HepG2 (cell line): ENCODE data around the gene ZNF860. TPM values are rescaled to one million over a fixed set of nuclear protein-coding genes. Genes with fewer than 3 reads are reported as not detected.

Experiments
- ATAC-seq: fragments of 200-7000 bp; cut with Tn5 transposase; 3 replicates; pipeline ENCODE4 v1.9.1; 2020; ENCODE audit warnings: mild to moderate bottlenecking, moderate library complexity
- BruUV-seq: library from RNA; stranded (reverse); fragments of 400-500 nt; replicated peaks from 2 replicates; lab custom pipeline; 2021; lab: Mats Ljungman, UMichigan
- CTCF ChIA-PET: fragments of 300-600 bp; formaldehyde crosslinking; extraction: SDS; loops from one replicate; lab custom pipeline; 2021; ENCODE audit warnings: low total read pairs, inconsistent platforms, low intra/inter-chr PET ratio; lab: Yijun Ruan, JAX
- POLR2A ChIA-PET: fragments of 350-600 bp; sonication (Branson Sonifier 250); formaldehyde crosslinking; loops from one replicate; lab custom pipeline; 2020; ENCODE audit warnings: antibody characterized with exemption, inconsistent platforms; lab: Yijun Ruan, JAX
- DNase-seq: peaks from one replicate; pipeline ENCODE4 v3.0.0-alpha.2; 2015; ENCODE audit warnings: low spot score
- FAIRE-seq: peaks from 3 replicates; lab custom pipeline; 2011; peaks lifted over from hg19 to GRCh38; lab: Jason Lieb, UNC
- H2AFZ ChIP-seq: one replicate; pipeline ENCODE4 v1.6.1; 2011; ENCODE audit warnings: low read length, inconsistent platforms
- H3K27ac ChIP-seq: fragments of 300-600 bp; 3 replicates; pipeline ENCODE4 v1.8.0; 2011; ENCODE audit warnings: mixed run types, mild to moderate bottlenecking, mixed read lengths, low read length, inconsistent platforms; ENCODE audit not compliant: insufficient read depth; ENCODE audit errors: extremely low read length
- H3K27me3 ChIP-seq, 2 experiments: fragments of 200-600 bp in 1 of 2; 2 replicates in 1 of 2; 3 replicates in 1 of 2; pipeline versions ENCODE4 v1.6.0 to v1.8.0; 2011; ENCODE audit warnings: low read length in 2 of 2, mild to moderate bottlenecking in 2 of 2, moderate library complexity in 2 of 2, inconsistent platforms in 1 of 2; ENCODE audit not compliant: insufficient read depth in 2 of 2, control insufficient read depth in 1 of 2
- H3K36me3 ChIP-seq, 2 experiments: fragments of 200-600 bp in 1 of 2; replicated peaks in 1 of 2; 2 replicates in 1 of 2; 3 replicates in 1 of 2; pipeline versions ENCODE4 v1.5.1 to v1.8.0; 2011; ENCODE audit warnings: low read length in 2 of 2, inconsistent platforms in 1 of 2; ENCODE audit not compliant: insufficient read depth in 2 of 2, control insufficient read depth in 1 of 2
- H3K4me1 ChIP-seq: 2 replicates; pipeline ENCODE4 v1.5.1; 2012; ENCODE audit warnings: low read length, inconsistent platforms; ENCODE audit not compliant: insufficient read depth
- H3K4me2 ChIP-seq: 2 replicates; pipeline ENCODE4 v1.6.0; 2011; ENCODE audit warnings: low read depth, low read length, inconsistent platforms
- H3K4me3 ChIP-seq, 3 experiments: fragments of 200-600 bp in 1 of 3; sonication (generic), shearing (Covaris generic) in 1 of 3; replicated peaks in 1 of 3; 2 replicates each; pipeline ENCODE4 v1.5.1; 2011 to 2016; ENCODE audit warnings: low read length in 3 of 3, inconsistent platforms in 2 of 3, low read depth in 2 of 3, mild to moderate bottlenecking in 2 of 3, control low read depth in 1 of 3, mixed read lengths in 1 of 3; ENCODE audit not compliant: insufficient read depth in 1 of 3
- H3K79me2 ChIP-seq: one replicate; pipeline ENCODE4 v1.6.1; 2011; ENCODE audit warnings: low read length, inconsistent platforms; ENCODE audit not compliant: insufficient read depth
- H3K9ac ChIP-seq: 2 replicates; pipeline ENCODE4 v1.6.0; 2011; ENCODE audit warnings: mild to moderate bottlenecking, low read depth, low read length, inconsistent platforms; ENCODE audit not compliant: insufficient read depth
- H3K9me3 ChIP-seq: 2 replicates; pipeline ENCODE4 v1.5.1; 2012; ENCODE audit warnings: mild to moderate bottlenecking, low read length
- H4K20me1 ChIP-seq: 2 replicates; pipeline ENCODE4 v1.6.0; 2011; ENCODE audit warnings: inconsistent platforms, mild to moderate bottlenecking, low read length, moderate library complexity; ENCODE audit not compliant: insufficient read depth
- WGBS: methylation state at CpG from one replicate; pipeline ENCODE4 v1.1.6; 2017; ENCODE audit warnings: low lambda C conversion rate; 5-methylcytosine and 5-hydroxymethylcytosine counted together
- in situ Hi-C: cut with HindIII; loops from 2 replicates; pipeline ENCODE4 v1.10.0; 2017; ENCODE audit warnings: low pct_unique_long_range_greater_than_20kb; ENCODE audit not compliant: extremely low pct_ligation_motif_present
- intact Hi-C: fragments of 100-400 bp; cut with micrococcal nuclease; formaldehyde crosslinking; loops from one replicate; pipeline ENCODE4 v1.10.0; 2022; ENCODE audit not compliant: unreplicated experiment
- polyA plus RNA-seq, 8 experiments: library from polyadenylated mRNA; depleted of rRNA in 3 of 8; stranded (reverse) in 7 of 8; unstranded in 1 of 8; fragments of >200 nt; fragmentation: Illumina TruSeq in 4 of 8; extraction: Trizol in 4 of 8; gene quantifications; 2 replicates each; pipeline versions ENCODE4 v1.2.1 to v1.2.3, GENCODE V29; 2011 to 2016; ENCODE audit warnings: low read depth in 4 of 8, missing spikeins in 1 of 8, mixed read lengths in 1 of 8; ENCODE audit not compliant: insufficient read depth in 1 of 8
- total RNA-seq, 5 experiments: library from RNA; depleted of rRNA; stranded (reverse); fragments of >200 nt; fragmentation: Illumina TruSeq; extraction: Trizol; gene quantifications; 2 replicates each; pipeline ENCODE4 v1.2.3, GENCODE V29; 2016; ENCODE audit warnings: low read depth in 1 of 5
- TF ChIP-seq, protein P1 (sequence below), 2 experiments: fragments of 450-650 bp in 1 of 2; sonication (generic) in 1 of 2; formaldehyde crosslinking in 1 of 2; IDR thresholded peaks; 2 replicates each; pipeline versions ENCODE4 v1.6.1 to v1.8.0; 2016 to 2022; ENCODE audit warnings: antibody characterized with exemption in 1 of 2, mild to moderate bottlenecking in 1 of 2, missing genetic modification reagents in 1 of 2
- TF ChIP-seq, protein P2 (sequence below): sonication (generic); formaldehyde crosslinking; IDR thresholded peaks from 2 replicates; pipeline ENCODE4 v1.9.0; 2021; ENCODE audit warnings: missing genetic modification reagents, mild to moderate bottlenecking, borderline replicate concordance

The ZNF860 gene
- total and polyA plus RNA-seq, 2 of the 13 experiments (the other 11 are each of a cell fraction or from before 2014, with no cell fraction given), result 0.55 to 0.73 TPM

DNA sequence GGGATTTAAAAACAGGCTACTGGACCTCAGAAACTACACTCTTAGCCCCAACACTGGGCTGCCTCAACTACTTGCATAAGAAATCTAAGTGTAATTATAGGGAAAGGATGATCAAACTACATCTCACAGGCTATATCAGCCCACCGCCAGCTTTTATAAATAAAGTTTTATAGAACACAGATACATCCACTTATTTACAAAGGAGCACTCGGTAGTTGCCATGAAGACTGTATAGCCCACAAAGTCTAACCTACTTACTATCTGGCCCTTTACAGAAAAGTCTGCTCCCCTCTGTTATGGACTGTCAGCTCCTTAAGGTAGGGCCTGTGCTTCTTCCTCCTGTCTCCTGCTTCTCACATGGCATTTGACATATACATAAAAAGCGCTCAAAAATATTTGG, 9.9 kb upstream of the ZNF860 start:
- ChIA-PET POLR2A (no interaction called here), CTCF (no interaction called here)
- Histone ChIP-seq H3K36me3 (no peaks in the 10 kb centered on the region), H3K79me2 (peaks cover 86% of the 10 kb centered on the region), H3K4me1 (peaks cover 100% of the 10 kb centered on the region), H3K9me3 (no peaks in the 10 kb centered on the region), H4K20me1 (no peaks in the 10 kb centered on the region), H2AFZ (no peak overlapping the region), H3K4me3 (no peak overlapping the region), H3K9ac (no peak overlapping the region), H3K27me3 (no peaks in the 10 kb centered on the region), H3K4me2 (no peak overlapping the region), H3K27ac (no peak overlapping the region)
- no peak for ATAC-seq
- no peak for DNase-seq
- FAIRE-seq, result no peak
- intact Hi-C loops, result loop anchor here (5.0 kb wide), 1 partner anchor 54 kb away; no protein-coding TSS in a partner anchor
- 100% methylated on average over 3 of the region's 3 CpGs for WGBS
- no TSS peak for BruUV-seq
- in situ Hi-C loops, result no loop called here
- TF ChIP-seq, protein P1, sequence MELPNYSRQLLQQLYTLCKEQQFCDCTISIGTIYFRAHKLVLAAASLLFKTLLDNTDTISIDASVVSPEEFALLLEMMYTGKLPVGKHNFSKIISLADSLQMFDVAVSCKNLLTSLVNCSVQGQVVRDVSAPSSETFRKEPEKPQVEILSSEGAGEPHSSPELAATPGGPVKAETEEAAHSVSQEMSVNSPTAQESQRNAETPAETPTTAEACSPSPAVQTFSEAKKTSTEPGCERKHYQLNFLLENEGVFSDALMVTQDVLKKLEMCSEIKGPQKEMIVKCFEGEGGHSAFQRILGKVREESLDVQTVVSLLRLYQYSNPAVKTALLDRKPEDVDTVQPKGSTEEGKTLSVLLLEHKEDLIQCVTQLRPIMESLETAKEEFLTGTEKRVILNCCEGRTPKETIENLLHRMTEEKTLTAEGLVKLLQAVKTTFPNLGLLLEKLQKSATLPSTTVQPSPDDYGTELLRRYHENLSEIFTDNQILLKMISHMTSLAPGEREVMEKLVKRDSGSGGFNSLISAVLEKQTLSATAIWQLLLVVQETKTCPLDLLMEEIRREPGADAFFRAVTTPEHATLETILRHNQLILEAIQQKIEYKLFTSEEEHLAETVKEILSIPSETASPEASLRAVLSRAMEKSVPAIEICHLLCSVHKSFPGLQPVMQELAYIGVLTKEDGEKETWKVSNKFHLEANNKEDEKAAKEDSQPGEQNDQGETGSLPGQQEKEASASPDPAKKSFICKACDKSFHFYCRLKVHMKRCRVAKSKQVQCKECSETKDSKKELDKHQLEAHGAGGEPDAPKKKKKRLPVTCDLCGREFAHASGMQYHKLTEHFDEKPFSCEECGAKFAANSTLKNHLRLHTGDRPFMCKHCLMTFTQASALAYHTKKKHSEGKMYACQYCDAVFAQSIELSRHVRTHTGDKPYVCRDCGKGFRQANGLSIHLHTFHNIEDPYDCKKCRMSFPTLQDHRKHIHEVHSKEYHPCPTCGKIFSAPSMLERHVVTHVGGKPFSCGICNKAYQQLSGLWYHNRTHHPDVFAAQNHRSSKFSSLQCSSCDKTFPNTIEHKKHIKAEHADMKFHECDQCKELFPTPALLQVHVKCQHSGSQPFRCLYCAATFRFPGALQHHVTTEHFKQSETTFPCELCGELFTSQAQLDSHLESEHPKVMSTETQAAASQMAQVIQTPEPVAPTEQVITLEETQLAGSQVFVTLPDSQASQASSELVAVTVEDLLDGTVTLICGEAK (IDR thresholded peaks at IDR 0.05), result peak; percentile 46
- TF ChIP-seq, protein P1 (CRISPR knock-in tag; IDR thresholded peaks at IDR 0.05), result peak; percentile 76; the same call in 1 of the 2 replicates
- TF ChIP-seq, protein P2, sequence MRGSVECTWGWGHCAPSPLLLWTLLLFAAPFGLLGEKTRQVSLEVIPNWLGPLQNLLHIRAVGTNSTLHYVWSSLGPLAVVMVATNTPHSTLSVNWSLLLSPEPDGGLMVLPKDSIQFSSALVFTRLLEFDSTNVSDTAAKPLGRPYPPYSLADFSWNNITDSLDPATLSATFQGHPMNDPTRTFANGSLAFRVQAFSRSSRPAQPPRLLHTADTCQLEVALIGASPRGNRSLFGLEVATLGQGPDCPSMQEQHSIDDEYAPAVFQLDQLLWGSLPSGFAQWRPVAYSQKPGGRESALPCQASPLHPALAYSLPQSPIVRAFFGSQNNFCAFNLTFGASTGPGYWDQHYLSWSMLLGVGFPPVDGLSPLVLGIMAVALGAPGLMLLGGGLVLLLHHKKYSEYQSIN (CRISPR knock-in tag), result no peak
